HG03066 (cell line): ENCODE results near the gene SCN3B.

Experiments
- ATAC-seq: cut with Tn5 transposase; IDR thresholded peaks from one replicate; pipeline ENCODE4 v1.9.1; 2021; ENCODE audit warnings: low read depth; ENCODE audit not compliant: unreplicated experiment

The SCN3B gene

DNA sequence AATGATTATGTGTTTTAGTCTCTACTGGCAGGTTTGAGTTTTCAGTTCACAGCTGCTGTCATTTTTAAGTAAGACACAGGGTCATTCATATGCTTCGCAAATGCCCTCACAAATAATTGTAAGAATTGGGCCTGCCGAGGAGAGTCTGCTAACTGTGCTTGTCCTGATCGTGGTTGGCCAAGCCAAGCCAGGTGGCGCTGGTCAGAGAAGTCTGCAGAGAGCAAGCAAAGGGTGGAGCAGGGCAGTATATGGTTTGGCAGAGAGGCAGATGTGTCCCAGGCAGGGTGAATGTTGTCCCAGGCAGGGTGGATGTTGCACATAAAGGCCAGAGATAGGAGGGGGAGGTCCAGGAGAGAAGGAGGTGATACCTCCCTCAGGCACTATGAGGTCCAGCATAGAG lies 52.7 kb downstream of the SCN3B start:
- ATAC-seq = no peak

DNA sequence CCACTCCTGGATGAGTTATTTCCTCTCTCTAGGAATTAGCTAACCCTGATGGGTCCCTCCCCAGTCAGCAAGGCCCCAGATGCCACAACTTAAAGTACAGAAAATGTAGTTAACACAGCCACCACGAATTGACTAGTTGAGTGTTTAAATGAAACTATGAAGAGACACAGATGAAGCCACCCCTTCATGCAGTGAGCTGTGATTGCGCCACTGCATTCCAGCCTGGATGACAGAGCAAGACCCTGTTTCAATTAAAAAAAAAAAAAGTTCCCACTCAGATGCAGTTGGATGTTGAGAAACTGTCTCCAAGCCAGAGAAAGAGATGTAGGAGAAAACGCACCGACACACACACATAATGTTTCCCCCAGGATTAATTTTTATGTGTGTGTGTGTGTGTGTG lies 53.3 kb downstream of the SCN3B start:
- no peak for ATAC-seq

DNA sequence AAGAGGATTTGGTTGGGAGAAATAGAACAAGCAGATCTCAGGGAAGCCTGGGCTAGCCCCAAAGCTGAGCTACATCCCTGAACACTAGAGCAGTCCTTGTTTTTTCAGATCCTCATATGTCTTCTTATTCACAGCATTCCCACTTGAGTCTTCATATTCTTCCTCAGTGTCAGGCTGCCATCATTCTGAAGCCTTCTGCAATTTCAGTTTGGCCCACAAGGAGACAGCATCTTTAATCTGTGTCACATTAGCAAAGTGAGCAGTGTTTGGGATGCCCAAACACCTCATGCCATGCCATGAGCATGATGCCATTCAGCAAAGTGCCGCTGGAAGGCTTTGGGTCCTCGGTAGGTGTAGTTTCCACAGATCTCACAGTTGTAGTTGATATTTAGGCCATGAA lies 56.6 kb downstream of the SCN3B start:
- ATAC-seq = no peak

DNA sequence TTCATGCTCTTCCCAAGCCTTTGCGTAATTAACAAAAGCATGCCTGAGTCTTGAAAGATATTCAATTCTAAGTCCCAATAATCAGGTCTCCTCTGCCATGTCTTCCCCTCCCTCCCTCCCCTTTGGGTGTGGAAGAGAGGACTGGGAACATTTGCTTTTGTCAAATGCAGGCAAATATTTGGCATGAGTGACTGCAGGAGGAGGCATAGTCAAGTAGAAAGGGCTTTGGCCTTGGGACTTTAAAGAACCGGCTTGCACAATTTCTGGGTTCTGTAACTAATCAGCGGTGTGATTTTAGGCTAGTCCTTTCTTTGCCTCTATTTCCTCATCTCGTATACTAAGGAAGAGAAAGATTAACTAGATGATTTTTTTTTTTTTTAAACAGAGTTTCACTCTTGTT lies 59.5 kb downstream of the SCN3B start:
- ATAC-seq = no peak

DNA sequence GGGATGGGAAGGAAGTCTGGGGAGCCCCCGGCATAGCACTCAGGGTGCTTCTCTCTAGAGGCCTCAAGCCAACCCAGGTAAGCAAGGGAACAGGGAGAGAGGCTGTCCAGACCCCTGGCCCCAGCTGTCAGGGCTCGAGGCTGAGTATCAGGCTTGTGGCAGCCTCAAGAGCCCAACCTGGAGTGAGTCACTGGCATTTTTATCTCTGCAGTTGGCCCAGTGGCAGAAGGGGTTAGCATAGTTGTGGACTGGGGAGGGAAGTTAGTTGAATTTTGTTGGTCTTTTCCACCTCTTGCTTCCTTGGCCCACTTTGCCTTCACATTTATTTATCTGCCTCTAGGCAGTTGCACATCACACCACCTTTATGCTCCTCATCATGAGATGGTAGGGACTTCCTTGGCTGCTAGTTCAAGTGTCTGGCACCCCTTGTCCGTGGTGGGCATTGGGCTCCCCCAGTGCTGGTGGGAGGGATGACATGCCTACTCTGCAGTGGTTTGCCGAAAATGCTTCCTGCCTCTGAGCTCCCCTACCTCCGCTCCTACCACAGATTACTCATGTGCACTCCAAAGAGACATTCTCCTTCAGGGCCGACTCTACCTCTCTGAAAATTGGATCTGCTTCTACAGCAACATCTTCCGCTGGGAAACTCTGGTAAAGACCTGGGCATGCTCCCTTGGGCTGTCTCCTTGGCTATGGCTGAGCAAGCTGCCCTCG lies 60.1 kb downstream of the SCN3B start:
- no peak for ATAC-seq

DNA sequence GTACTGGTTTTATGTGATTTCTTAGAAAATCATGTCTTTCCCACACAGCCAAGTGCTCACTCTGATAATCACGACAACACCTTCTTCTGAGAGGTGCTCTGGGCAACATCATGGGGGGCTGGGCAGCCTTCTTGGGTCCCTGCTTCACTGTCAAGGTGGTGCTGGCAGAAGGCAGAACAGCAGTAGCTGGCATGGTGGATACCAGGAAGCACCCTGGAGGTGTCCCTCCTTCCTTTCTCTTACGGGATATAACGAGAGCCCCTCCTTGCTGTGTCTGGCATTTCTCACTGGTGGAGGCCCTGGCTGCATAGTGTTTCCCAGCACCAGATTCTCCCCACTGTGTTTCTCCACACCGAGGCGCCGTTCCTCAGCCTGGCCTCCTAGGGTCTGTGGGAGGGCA lies 60.9 kb downstream of the SCN3B start:
- ATAC-seq = no peak

DNA sequence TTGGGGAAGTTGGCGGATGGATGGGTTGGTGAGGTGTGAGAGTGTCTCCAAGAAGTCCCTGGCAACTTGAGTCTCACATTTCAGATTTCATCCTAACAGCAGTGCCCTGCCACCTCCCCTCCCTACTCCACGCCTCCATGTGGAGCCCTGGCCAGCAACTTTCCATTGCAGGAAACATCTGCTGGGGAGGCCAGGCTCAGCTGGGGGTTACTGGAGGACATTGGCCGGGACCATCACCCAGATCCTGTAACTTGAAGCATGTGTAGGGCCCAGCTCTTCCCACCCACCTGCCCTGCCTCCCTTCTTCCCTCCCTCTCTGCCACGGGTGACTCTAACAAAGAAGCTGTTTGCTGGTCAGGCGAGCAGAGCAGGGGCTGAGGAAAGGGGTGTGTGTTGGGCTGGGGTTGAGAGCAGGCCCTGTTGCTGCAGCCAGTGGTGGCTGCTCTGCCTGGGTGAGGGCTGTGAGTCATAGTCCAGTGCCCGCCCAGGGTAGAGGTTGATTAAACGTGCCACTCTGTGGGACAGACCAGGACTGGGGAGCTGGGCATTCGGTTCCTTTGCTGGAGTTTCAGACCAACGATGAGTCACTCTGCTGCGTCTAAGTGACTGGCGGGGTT lies 64.0 kb downstream of the SCN3B start:
- ATAC-seq = no peak

DNA sequence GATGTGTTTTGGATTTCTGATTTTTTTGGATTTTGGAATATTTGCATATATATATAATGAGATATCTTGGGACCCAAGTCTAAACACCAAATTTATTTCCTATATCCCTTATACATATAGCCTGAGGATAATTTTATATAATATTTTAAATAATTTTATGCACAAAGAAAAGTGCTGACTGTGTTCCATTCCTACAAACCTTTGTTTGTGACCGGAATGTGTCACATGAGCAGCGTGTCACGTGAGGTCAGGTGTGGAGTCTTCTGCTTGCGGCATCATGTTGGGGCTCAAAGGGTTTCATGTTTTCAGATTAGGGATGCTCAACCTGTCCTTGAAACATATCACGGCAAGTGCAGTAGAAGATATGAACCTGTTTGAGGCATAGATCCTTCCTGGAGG lies 65.6 kb downstream of the SCN3B start:
- no peak for ATAC-seq

DNA sequence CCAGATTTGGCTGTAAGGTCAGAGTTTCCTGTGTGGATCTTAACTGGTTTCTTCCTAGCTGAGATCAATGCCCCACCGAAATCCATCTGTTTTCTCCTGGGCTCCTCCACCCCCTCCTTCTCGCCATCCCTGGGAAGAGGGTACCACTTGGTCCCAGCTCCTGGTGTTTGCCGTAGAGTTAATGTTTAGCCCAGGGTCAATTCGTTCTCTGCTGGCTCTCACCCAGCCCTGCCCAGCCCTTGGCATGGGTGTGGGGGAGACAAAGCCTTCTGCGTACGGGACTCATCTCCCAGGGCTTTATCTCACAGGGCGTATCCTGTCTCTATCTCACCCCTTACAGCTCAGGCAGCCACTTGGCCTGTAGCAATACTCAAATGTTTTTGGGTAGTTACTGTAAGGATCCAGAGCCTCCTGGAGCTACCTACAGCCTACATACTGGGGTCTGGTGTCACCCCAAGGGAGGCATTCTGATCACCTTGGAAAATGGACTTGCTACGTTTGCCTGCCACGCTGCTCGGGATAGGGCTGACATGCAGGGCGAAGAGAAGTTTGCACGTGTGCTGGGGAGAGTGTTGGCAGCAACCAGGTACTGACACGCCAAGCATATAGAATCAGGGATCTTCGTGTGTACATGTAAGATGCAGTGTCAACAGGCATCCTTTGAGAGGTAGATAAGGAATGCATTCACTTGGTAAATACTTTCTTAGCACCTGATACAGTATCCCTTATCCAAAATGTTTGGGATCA lies 66.1 kb downstream of the SCN3B start:
- ATAC-seq = no peak

DNA sequence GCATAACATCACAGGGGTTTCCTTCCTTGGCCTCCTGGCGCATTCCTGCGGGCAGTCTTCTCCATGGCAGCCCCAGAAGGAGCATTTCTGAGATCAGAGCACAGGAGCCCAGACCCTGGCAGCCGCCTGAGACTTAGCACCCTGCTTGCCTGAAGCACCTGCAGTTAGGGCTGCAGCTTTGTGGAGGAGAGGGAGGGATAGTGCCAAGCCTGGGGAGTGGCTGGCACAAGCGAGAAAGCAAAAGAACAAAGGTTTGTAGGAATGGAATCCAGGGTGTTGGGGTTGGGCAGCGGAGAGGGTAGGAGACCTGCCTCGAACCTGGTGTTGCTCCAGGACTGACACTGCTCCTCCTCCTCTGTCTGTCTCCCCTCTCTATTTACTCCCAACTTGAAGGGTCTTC lies 66.9 kb downstream of the SCN3B start:
- ATAC-seq = no peak

DNA sequence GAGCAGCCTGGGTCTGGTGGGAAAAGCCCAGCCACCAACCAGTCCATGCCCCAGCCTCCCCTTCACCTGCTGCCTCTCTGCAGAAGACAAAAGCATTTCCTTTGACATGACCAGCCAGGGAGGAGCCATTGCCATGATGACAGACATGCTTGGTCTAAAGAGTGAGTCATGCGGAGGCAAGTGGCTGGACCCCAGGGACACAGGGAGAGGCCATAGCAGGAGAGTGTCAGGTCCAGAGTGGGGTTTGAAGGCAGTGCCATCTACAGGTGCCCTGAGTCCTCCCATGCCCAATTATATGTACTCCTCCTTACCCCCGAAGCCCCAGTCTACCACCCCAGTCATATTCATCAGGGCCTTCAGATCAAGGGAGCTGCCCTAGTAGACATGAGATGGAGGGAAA lies 67.4 kb downstream of the SCN3B start:
- no peak for ATAC-seq

DNA sequence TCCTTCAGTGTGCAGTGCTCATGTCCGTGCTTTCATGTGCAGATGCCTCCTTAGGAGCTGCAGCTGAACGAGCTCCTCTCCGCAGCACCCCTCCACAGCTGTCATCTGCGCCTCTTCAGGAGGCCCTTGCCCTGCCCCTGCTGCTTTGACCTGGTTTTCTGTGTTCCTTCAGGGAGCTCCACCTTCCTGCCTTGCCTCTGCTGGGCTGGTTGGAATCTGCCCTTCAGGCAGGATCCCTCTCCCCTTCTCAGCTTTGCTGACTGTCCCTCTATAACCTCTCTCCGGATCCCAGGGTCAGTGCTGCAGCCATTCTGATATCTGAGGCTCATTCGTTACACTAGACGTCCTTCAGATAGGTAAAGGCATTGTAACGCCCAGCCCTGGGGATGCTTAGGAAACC lies 67.9 kb downstream of the SCN3B start:
- ATAC-seq = no peak

DNA sequence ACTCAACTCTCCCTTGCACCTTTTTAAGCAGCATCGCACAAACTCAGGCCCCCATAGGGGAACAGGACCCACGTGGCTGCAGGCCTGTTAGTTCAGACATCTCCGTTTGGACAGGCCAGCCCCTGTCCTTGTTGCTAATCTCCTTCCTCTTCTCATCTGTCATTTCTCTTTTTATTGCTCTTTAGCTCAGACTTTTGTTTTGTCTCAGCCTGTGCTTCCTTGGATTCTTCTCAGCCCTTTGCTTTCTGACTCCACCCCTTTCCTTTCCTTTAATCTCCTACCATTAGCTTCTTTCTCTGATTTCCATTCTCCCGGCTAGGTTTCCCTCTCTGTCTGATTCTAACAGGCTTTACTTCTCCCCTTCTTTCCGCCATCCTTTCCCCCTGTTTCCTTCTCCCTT lies 68.7 kb downstream of the SCN3B start:
- no peak for ATAC-seq

DNA sequence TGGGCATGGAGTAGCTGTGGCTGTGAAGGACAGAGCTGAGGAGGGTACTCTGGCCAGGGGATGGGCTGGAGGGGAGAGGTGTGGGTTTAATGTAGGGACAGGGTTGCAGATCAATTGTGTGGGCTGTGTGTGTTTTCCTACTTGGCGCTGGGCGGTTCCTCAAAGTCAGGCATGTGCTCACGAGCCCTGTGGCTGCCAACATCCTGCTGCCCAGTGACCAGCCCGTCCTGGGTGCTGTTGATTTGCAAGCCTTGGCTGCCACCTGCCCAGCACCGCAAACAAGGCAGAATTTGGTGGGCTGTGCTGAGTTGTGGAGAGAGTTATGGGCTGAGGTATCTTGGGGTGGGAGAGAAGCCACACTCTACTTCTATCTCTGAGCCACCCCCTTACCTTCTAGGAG lies 69.2 kb downstream of the SCN3B start:
- ATAC-seq = no peak

DNA sequence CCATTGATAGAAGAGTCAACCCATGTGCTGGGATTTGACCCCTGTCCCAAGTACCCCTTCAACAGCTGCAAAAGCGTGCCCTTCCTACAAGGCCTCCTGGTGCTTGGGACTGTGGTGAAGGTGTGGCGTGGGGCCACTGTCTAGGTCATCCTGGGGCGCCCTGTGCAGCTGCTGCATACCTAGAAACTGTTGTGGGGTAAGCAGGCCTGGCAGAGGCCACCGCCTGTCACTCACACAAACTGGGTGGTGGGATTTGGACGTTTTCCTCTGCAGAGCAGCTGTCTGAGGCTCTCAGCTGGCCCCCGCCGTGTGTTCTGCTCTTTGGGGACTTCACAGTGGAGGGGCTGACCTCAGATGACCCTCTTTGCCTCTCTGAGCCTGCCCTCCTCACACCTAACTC lies 69.7 kb downstream of the SCN3B start:
- ATAC-seq = no peak

DNA sequence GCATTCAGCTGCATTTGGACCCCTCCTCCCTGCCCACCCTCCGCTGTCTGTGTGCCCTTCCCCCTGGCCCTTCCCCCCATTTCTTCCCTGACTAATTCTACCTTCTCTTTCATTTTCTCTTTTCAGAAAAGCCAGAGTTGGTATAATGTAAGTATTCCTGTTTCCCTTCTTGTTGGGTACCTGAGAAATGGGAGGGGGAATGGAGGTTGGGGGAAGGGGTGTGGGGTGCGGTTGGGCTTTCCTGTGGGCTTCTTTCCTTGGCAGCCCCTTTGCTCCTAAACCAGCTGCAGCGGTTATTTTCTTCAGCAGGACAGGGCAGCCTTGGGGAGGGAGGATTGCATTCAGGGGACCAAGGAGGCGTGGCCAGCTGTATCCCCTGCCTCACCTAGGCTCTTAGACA lies 70.2 kb downstream of the SCN3B start:
- ATAC-seq = no peak

DNA sequence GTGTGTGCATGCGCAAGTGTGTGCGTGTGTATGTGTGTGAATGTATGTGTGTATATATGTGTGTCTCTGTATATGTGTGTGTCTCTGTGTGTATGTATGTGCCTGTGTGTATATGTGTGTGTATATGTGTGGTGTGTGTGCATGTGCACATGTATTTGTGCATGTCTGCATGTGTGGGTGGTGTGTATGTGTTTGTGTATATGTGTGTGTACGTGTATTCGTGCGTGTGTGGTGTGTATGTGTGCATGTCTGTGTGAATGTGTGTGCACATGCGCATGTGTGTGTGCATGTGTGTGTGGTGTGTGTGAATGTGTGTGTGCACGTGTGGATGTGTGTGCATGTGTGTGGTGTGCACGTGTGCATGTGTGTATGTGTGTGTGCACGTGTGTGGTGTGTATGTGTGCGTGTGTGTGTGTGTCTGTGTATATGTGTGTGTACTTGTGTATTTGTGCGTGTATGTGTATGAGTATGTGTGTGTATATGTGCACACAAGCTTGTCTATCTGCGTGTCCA lies 71.4 kb downstream of the SCN3B start:
- no peak for ATAC-seq

DNA sequence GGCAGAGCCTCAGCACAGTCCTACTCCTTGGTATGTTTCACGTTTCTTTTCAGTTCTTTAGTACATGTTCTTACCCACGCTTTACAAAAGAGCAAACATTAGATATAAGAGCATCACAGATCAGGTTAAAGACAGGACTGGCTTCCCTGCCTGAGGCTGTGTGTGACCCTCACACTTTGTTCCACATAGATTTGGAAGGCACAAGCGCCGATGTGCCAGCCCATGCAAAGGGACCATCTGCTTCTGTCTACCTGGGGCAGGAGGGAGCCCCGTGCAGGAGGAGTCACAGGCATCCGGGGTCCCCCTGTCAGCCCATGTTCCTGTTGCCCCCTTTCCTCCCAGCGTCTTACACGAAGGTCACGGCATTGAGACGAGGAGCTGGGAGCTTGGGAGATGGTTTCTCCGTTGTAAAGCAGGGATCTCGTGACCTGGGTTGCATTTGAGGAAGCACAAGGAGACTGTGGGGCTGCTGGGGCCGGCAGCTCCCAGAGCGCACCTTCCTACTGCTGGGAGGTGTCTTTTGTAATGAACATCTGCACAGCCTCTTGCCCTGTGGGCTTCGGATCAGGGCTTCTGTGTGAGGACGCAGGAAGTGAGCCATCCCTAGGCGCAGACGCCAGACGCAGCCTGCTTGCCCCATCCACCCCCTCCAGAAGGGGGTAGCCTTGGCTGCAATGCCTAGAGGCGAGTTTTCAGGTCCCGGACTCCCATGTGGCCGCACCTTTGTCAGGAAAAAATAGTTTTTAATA lies 72.6 kb downstream of the SCN3B start:
- ATAC-seq = no peak

DNA sequence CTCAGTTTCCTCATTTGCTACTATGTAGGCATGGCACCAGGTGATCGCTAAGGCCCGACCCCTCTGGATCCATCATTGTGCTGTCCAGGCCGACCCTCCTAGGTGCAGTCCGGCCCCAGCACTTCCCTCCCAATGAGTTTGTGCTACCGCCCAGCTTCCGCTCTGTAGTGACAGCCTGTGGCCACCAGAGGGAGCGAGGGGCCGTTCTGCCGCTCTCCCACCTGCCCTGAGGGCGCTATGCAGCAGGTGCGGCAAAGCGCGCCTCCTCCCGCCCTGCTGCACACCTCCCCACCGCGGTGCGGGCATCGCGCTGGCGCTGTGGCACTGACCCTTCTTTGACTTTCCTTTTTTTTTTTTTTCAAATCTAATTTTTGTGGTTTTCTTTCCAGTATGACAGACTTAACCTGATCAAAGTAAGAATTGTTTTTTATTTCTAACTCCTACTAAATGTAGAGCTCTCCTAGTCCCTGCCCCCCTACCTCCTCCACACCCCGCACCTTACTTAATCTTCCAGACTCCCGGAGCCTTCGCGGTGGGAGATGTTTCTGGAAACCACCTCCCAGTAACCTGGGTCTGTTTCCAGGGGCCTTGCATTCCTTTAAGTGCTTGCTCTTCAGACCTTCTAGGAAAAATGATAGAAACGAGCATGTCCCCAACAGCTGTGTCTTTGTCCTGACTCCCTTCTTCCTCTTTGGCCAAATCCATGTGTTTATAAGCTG lies 73.7 kb downstream of the SCN3B start:
- peak; percentile 71 for ATAC-seq

DNA sequence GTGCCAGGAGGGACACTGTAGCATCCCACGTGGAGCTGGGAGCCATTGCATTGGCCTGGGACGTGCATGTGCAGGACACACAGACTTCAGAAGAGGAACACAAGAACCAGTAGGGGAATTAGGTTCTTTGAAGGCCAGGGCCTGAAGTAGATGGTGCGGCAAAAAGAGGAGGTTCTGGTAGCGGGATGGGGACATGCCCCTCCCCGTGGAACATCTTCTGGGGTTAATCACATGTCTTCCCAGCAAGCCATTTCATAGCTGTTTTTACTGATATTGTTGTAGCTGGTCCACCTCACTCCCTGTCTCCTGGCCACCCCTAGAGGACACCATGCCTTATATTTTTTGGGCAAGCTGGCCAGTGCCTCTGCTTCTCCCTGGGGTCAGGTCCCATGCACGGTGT lies 74.3 kb downstream of the SCN3B start:
- no peak for ATAC-seq

DNA sequence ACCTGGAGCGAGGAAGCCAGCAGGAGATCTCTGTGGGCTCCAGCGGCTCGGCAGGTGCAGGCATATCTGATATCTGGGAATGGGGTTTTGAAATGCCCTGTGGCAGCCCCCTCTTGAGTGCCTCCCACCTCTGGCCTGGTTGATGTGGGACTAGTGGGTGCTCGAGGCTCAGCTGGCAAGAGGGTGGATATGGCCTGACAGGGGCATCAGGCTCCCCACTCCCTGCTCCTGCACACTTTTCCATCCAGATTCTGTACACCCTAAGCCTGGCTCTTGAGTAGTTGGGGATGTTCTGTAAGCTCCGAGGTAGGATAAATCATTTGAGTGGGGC lies 75.0 kb downstream of the SCN3B start:
- no peak for ATAC-seq
